ENCODE data around the gene IFNGR2.

GRCh38 chr21:33368576-33368975 lies 34.6 kb upstream of the IFNGR2 start:
- no peak for TF ChIP-seq GATA3 (IDR thresholded peaks at IDR 0.05; ENCODE audit: low read depth, low read length)
- no peak for TF ChIP-seq GATA2 (IDR thresholded peaks at IDR 0.05; ENCODE audit: low read depth, low read length)
